Naive thymus-derived CD8-positive, alpha-beta T cell (primary cell): ENCODE measurements around the gene VN1R4. TPM values are rescaled to one million over a fixed set of nuclear protein-coding genes. Genes with fewer than 3 reads are reported as not detected.
"Not testable (repeated sequence)": the region's sequence is repeated elsewhere in the genome, so short reads cannot be mapped to it uniquely, and the experiment has no call there.

Source experiments
- ATAC-seq, 2 donors: fragments of 150-1000 bp; cut with Tn5 transposase in 1 of 2; sonication (Bioruptor Pico), chemical (Tn5 transposase) in 1 of 2; 1 replicate in 1 of 2; 2 replicates in 1 of 2; pipeline ENCODE4 v1.10.0; 2021; ENCODE audit warnings: mild to moderate bottlenecking in 2 of 2, moderate library complexity in 2 of 2
- POLR2A ChIA-PET: fragments of 350-600 bp; sonication (Branson Sonifier 250); formaldehyde crosslinking; loops from one replicate; lab custom pipeline; 2021; ENCODE audit warnings: antibody characterized with exemption; lab: Charles Lee
- DNase-seq, 10 donors: peaks; one replicate each; pipeline versions ENCODE4 v3.0.0 to v3.0.0-alpha.2; 2020 to 2022
- H3K27ac Mint-ChIP-seq, 10 donors: one replicate each; pipeline ENCODE4 v1.8.0; 2020 to 2022; ENCODE audit warnings: mild to moderate bottlenecking in 10 of 10, mixed read lengths in 10 of 10, moderate library complexity in 4 of 10, inconsistent platforms in 1 of 10
- H3K27me3 Mint-ChIP-seq, 5 donors: one replicate each; pipeline ENCODE4 v1.8.0; 2021 to 2022; ENCODE audit warnings: mixed read lengths in 5 of 5
- H3K36me3 Mint-ChIP-seq, 3 donors: one replicate each; pipeline ENCODE4 v1.8.0; 2020 to 2022; ENCODE audit warnings: mixed read lengths in 3 of 3, mild to moderate bottlenecking in 2 of 3, inconsistent platforms in 1 of 3
- H3K4me1 Mint-ChIP-seq, 4 donors: one replicate each; pipeline ENCODE4 v1.8.0; 2021 to 2022; ENCODE audit warnings: mixed read lengths in 4 of 4
- H3K4me3 Mint-ChIP-seq, 10 donors: one replicate each; pipeline ENCODE4 v1.8.0; 2020 to 2022; ENCODE audit warnings: mild to moderate bottlenecking in 10 of 10, mixed read lengths in 10 of 10, moderate library complexity in 6 of 10, inconsistent platforms in 1 of 10
- H3K9me3 Mint-ChIP-seq, 9 donors: one replicate each; pipeline ENCODE4 v1.8.0; 2020 to 2022; ENCODE audit warnings: mixed read lengths in 9 of 9, mild to moderate bottlenecking in 3 of 9, inconsistent platforms in 1 of 9, moderate library complexity in 1 of 9
- polyA plus RNA-seq, 3 donors: library from polyadenylated mRNA; unstranded; fragments of 300-500 nt; fragmentation: Illumina TruSeq; gene quantifications; one replicate each; pipeline ENCODE4 v1.2.3, GENCODE V29; 2021
- total RNA-seq, 8 experiments: library from RNA in 2 of 8; stranded (reverse) in 2 of 8; gene quantifications; one replicate each; pipeline ENCODE4 v1.2.3 and lab custom pipeline; 2021 to 2026

Gene VN1R4, protein sequence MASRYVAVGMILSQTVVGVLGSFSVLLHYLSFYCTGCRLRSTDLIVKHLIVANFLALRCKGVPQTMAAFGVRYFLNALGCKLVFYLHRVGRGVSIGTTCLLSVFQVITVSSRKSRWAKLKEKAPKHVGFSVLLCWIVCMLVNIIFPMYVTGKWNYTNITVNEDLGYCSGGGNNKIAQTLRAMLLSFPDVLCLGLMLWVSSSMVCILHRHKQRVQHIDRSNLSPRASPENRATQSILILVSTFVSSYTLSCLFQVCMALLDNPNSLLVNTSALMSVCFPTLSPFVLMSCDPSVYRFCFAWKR
- total RNA-seq (not detected), polyA plus RNA-seq (not detected), total RNA-seq (lab: John Stamatoyannopoulos, UW) (0 reads per million in 6 experiments)

DNA sequence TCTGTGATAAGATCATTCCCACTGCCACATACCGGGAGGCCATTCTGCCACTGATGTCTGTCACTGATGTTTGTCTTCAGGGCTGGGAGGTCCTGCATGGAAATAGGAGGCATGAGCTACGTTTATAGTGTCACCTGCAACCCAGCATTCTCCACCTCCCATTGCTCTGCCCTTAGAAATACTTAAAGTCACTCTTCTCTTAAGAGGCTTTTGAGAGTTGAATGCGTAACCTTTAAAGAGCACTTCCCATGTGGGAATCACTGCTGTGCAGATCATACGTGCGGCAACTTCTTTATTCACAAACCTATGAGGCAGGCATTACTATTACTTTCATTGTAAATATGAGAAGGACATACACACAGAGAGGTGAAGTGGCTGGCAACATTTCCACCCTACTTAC, at the start of gene VN1R4:
VN1R4 (minus strand) TSS at position 101 of the 400 bp plus-strand sequence; CDS start at position 43, 58 bp downstream.
- H3K4me3 Mint-ChIP-seq, POLR2A ChIA-PET, H3K27ac Mint-ChIP-seq, H3K4me1 Mint-ChIP-seq, ATAC-seq, DNase-seq: not testable (repeated sequence)
- peaks cover 1 to 27% (median 6%) of the 10 kb centered on the region in 5 donors for H3K27me3 Mint-ChIP-seq
- H3K9me3 Mint-ChIP-seq = peaks cover 35 to 84% (median 56%) of the 10 kb centered on the region in 9 donors
- peaks cover 6 to 56% (median 15%) of the 10 kb centered on the region in 3 donors for H3K36me3 Mint-ChIP-seq

DNA sequence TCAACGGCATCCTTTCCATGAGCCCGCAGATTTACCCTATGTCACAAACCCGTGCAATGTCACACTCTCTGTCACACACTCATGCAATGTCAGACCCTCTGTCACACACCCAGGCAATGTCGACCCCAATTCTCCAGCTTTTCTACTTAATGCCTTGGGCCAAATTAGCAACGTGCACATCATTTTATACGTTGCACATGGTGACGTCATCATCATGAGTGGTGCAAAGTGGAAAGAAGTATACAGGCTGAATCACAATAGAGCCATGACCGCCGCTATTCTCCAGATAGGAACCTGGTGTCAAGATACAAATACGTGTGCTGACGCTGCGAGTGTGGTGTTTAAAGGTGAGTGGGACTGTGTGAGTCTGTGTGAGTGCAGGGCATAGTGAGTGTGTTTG, 44.4 kb upstream of the VN1R4 start:
- peak overlapping the region in 1 of 10 donors; percentile 5 for H3K4me3 Mint-ChIP-seq
- H3K9me3 Mint-ChIP-seq = peaks cover 10 to 89% (median 50%) of the 10 kb centered on the region in 9 donors
- H3K36me3 Mint-ChIP-seq = peaks cover 2 to 47% (median 18%) of the 10 kb centered on the region in 3 donors
- no peaks in the 10 kb centered on the region for H3K4me1 Mint-ChIP-seq
- POLR2A ChIA-PET = no interaction called here
- DNase-seq (no peak), ATAC-seq (no peak)
- H3K27ac Mint-ChIP-seq = no peak overlapping the region
- peaks cover 22 to 56% (median 24%) of the 10 kb centered on the region in 5 donors for H3K27me3 Mint-ChIP-seq

DNA sequence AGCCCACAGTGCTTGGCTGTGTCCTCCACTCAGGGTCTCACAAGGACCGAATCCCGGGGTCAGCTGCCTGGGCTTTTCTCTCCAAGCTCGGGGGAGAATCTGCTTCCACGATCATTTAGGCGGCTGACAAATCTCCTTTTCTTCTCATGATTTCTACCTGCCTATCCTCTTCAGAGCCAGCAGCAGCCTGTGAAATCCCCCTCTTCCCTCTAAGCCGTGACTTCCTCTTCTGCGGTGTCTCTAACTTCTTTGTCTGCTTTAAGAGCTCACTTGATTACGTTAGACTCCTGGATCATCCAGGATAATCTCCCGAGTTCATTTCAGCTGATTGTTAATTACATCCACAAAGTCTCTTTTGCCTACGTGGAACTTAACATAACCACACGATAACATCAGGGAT, 43.5 kb upstream of the VN1R4 start:
- Mint-ChIP-seq H3K27me3 (peaks cover 29 to 60% (median 30%) of the 10 kb centered on the region in 5 donors), H3K4me1 (no peaks in the 10 kb centered on the region), H3K36me3 (peaks cover 5 to 49% (median 24%) of the 10 kb centered on the region in 3 donors), H3K27ac (no peak overlapping the region), H3K9me3 (peaks cover 17 to 89% (median 51%) of the 10 kb centered on the region in 9 donors), H3K4me3 (no peak overlapping the region)
- no peak for DNase-seq
- ATAC-seq = no peak
- POLR2A ChIA-PET = no interaction called here

DNA sequence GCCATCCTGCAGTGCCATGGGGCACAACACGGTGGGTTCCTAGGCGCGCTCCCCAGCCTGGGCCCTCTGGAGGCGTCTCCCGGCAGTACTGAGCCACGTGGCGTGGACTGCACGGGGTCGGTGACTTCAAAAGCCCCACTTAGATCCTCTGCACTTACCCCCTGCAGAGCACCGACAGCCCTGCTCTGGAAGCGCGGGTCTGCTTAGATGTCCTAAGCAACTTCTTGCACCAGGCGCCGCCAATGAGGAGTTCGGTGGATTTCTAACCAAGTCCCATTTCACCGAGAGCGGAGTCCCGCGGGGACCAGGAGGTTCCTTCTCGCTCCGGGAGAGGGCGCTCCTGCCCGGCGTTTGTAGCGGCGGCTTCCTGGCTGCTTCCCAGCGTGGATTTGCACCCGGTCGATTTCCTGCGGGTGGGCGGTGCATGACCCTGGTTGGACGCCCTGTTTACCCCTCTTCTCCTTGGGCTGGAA, 40.9 kb upstream of the VN1R4 start:
- peak in 1 of 2 donors; percentile 56 for ATAC-seq
- no peaks in the 10 kb centered on the region for H3K4me1 Mint-ChIP-seq
- POLR2A ChIA-PET = no interaction called here
- peaks cover 5 to 60% (median 30%) of the 10 kb centered on the region in 3 donors for H3K36me3 Mint-ChIP-seq
- H3K27me3 Mint-ChIP-seq = peaks cover 24 to 65% (median 31%) of the 10 kb centered on the region in 5 donors
- H3K4me3 Mint-ChIP-seq = peak overlapping the region in 1 of 10 donors; percentile 18
- H3K9me3 Mint-ChIP-seq = peaks cover 22 to 94% (median 60%) of the 10 kb centered on the region in 9 donors
- H3K27ac Mint-ChIP-seq = no peak overlapping the region
- DNase-seq = peak in 2 of 10 donors; percentile 30 to 35

DNA sequence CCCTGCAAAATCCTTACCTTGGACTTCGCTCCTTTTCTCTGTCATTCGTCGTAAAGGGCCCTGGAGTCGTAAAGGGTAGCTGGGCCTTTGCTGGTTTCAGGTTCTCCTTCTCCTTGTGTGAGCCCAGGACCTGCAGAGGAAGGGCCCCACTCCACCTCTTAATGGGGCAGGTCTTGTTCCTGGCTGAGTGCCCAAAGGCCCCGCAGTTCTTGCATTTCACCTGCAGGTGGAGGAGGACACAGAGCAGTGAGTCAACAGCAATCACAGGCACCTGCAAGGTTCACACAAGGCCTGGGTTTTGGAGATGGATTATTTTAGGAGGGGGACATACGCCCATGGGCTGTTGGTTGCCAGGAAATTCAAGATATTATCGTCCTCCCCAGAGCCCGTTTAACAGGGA, 33.8 kb upstream of the VN1R4 start:
- H3K4me3 Mint-ChIP-seq, POLR2A ChIA-PET, DNase-seq, H3K27ac Mint-ChIP-seq, H3K4me1 Mint-ChIP-seq, ATAC-seq: not testable (repeated sequence)
- Mint-ChIP-seq H3K36me3 (peaks cover 6 to 39% (median 14%) of the 10 kb centered on the region in 3 donors), H3K9me3 (peaks cover 8 to 74% (median 34%) of the 10 kb centered on the region in 9 donors), H3K27me3 (peaks cover 4 to 39% (median 10%) of the 10 kb centered on the region in 5 donors)

DNA sequence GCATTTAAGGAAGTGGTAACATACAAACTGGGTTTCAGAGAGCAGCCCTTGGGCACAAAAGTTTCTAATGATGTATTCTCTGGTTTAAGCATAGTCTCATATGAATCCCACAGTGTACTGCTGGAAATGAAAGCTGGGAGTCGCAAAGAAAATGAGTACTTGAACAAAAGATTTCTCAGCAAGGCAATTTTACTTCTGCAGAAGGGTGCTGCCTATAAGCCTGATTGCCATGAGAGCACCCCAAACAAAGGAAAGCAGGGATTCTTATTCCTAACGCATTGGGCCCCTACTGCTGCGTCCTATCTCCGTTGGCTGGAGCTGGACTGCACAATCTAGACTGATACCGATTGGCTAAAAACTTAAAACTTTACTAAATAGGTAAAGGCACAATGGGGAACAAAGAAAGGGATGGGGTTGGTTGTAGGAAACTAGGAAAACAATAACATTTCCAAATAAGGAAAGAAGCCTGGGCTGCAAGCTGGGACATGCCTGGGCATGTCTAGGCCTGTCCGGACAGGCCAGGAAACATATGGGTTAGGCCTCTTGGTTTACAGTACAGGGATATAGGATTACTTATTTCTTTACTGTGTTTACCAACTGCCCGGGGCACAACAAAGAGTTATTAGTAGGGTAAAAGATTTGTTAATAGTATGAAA, 27.4 kb upstream of the VN1R4 start:
- Mint-ChIP-seq H3K4me1 (no peaks in the 10 kb centered on the region), H3K4me3 (no peak overlapping the region), H3K27ac (no peak overlapping the region), H3K36me3 (peaks cover 0 to 52% (median 13%) of the 10 kb centered on the region in 3 donors), H3K9me3 (peaks cover 20 to 90% (median 53%) of the 10 kb centered on the region in 9 donors), H3K27me3 (no peaks in the 10 kb centered on the region)
- no peak for DNase-seq
- POLR2A ChIA-PET = no interaction called here
- no peak for ATAC-seq

DNA sequence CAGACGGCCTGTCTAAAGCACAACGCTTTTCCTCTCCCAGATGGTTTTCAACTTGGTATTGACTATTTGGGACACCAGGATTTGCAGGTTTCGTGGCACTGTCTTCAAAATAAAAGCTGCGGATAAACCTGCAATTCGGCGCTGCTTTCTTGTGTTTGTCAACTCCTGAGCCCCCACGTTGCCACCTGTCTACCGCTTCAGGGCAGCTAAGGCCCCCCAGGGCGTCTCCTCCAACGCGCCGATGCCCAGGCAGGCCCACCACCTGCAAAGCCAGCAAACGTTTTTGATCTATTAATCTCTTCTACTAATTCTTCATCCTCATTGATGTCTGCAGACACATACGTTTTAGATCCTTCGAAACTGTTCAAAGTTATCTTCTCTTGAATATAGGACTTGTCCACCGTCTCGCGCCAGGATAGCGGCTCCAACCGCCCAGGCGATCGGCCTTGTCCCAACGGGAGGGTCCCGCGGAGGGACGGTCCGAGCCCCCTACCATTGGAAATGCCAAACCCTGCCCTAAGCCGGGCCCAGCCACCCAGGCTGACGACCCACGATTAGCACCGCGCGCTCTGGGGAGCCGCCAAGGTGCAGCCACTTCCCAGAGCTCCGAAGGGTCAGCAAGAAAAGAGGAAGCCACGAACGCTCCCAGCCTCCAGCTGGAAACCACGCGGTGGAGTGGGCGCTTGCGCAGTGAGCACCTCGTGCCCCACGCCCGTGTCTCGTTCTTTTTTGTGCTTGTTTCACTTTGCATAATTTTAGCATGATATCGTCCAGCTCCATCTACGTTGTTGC, 23.4 kb upstream of the VN1R4 start:
- Mint-ChIP-seq H3K4me1 (no peaks in the 10 kb centered on the region), H3K36me3 (peaks cover 0 to 64% (median 14%) of the 10 kb centered on the region in 3 donors), H3K27ac (no peak overlapping the region), H3K9me3 (peaks cover 20 to 92% (median 54%) of the 10 kb centered on the region in 9 donors), H3K27me3 (no peaks in the 10 kb centered on the region), H3K4me3 (no peak overlapping the region)
- DNase-seq = no peak
- no peak for ATAC-seq
- POLR2A ChIA-PET = no interaction called here

DNA sequence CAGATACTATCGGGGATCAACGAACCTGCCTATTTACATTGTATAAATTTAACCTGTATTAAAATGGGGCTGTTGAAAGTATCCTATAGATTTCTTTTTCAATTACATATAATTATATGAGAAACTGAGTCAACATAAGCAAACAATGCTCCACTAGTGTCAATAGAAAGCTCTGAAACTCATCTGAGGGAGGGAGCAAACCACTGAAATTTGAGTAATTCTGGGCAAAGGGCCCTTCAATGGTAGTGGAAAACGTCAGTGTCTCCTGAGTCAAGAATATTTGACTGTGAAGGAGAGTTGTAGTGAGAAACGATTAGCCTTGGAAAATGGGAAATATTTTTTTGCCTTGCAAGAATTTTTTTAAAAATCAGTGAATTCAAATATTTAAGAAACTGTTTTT, 17.6 kb upstream of the VN1R4 start:
- Mint-ChIP-seq H3K9me3 (peaks cover 0 to 72% (median 31%) of the 10 kb centered on the region in 9 donors), H3K27me3 (peaks cover 0 to 5% (median 0%) of the 10 kb centered on the region in 5 donors)
- no peak for ATAC-seq

DNA sequence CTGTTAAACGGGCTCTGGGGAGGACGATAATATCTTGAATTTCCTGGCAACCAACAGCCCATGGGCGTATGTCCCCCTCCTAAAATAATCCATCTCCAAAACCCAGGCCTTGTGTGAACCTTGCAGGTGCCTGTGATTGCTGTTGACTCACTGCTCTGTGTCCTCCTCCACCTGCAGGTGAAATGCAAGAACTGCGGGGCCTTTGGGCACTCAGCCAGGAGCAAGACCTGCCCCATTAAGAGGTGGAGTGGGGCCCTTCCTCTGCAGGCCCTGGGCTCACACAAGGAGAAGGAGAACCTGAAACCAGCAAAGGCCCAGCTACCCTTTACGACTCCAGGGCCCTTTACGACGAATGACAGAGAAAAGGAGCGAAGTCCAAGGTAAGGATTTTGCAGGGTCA, 14.4 kb upstream of the VN1R4 start:
- H3K4me3 Mint-ChIP-seq, ATAC-seq, H3K4me1 Mint-ChIP-seq, H3K27me3 Mint-ChIP-seq, H3K27ac Mint-ChIP-seq, POLR2A ChIA-PET: not testable (repeated sequence)
- Mint-ChIP-seq H3K36me3 (peaks cover 0 to 30% (median 4%) of the 10 kb centered on the region in 3 donors), H3K9me3 (peaks cover 7 to 74% (median 31%) of the 10 kb centered on the region in 9 donors)
- peak in 2 of 10 donors; percentile 2 to 9 for DNase-seq

More for the DNA sequence above, 17.6 kb upstream of the VN1R4 start:
- DNase-seq = no peak
- POLR2A ChIA-PET = no interaction called here
- H3K4me1 Mint-ChIP-seq = no peaks in the 10 kb centered on the region
- H3K4me3 Mint-ChIP-seq = no peak overlapping the region
- no peak overlapping the region for H3K27ac Mint-ChIP-seq
- H3K36me3 Mint-ChIP-seq = peaks cover 0 to 33% (median 14%) of the 10 kb centered on the region in 3 donors

DNA sequence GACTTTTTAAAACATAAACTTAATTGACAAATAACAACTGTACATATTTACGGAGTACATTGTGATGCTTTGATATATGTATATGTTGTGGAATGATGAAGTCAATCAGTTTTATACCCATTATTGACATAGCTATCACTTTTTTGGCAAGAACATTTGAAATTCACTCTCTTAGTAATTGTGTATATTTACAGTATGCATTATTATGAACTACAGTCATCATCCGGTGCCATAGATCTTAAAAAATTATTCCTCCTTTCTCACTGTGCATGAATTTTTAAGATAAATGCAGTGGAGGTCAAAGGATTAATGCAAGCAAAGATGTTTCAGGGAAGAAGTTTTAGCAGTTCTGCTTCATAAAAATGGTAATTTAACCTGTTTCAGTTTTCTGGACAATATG, 8.0 kb upstream of the VN1R4 start:
- no peak overlapping the region for H3K27ac Mint-ChIP-seq
- H3K36me3 Mint-ChIP-seq = peaks cover 6 to 56% (median 10%) of the 10 kb centered on the region in 3 donors
- peaks cover 1 to 23% (median 5%) of the 10 kb centered on the region in 5 donors for H3K27me3 Mint-ChIP-seq
- no peaks in the 10 kb centered on the region for H3K4me1 Mint-ChIP-seq
- no peak overlapping the region for H3K4me3 Mint-ChIP-seq
- POLR2A ChIA-PET = no interaction called here
- H3K9me3 Mint-ChIP-seq = peaks cover 18 to 85% (median 52%) of the 10 kb centered on the region in 9 donors
- no peak for ATAC-seq
- DNase-seq = no peak

DNA sequence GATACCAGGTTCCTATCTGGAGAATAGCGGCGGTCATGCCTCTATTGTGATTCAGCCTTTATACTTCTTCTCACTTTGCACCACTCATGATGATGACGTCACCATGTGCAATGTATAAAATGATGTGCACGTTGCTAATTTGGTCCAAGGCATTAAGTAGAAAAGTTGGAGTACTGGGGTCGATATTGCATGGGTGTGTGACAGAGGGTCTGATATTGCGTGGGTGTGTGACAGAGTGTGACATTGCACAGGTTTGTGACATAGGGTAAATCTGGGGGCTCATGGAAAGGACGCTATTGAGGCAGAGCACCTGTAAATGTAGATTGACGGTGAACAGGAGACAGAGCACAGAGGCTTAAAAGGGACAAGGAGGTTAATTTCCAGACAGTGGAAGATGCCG, 4.5 kb upstream of the VN1R4 start:
- peaks cover 24 to 77% (median 48%) of the 10 kb centered on the region in 9 donors for H3K9me3 Mint-ChIP-seq
- peaks cover 1 to 18% (median 2%) of the 10 kb centered on the region in 5 donors for H3K27me3 Mint-ChIP-seq
- ATAC-seq (no peak), DNase-seq (no peak)
- H3K4me3 Mint-ChIP-seq = no peak overlapping the region
- no peaks in the 10 kb centered on the region for H3K4me1 Mint-ChIP-seq
- H3K27ac Mint-ChIP-seq = peak overlapping the region in 1 of 10 donors; percentile 68
- POLR2A ChIA-PET = no interaction called here
- peaks cover 6 to 51% (median 7%) of the 10 kb centered on the region in 3 donors for H3K36me3 Mint-ChIP-seq

DNA sequence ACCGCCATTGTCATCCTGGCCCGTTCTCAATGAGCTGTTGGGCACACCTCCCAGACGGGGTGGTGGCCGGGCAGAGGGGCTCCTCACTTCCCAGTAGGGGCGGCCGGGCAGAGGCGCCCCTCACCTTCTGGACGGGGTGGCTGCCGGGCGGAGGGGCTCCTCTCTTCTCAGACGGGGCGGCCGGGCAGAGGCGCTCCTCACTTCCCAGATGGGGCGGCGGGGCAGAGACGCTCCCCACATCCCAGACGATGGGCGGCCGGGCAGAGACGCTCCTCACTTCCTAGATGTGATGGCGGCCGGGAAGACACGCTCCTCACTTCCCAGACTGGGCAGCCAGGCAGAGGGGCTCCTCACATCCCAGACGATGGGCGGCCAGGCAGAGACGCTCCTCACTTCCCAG, 2.3 kb upstream of the VN1R4 start:
- ATAC-seq, H3K4me3 Mint-ChIP-seq, DNase-seq, H3K4me1 Mint-ChIP-seq, POLR2A ChIA-PET, H3K27ac Mint-ChIP-seq: not testable (repeated sequence)
- Mint-ChIP-seq H3K9me3 (peaks cover 28 to 79% (median 53%) of the 10 kb centered on the region in 9 donors), H3K36me3 (peaks cover 9 to 53% (median 11%) of the 10 kb centered on the region in 3 donors), H3K27me3 (peaks cover 1 to 29% (median 5%) of the 10 kb centered on the region in 5 donors)
